Ovary (tissue), 3 donors: ENCODE data around the gene KCNJ13.

ENCODE experiments used
- CTCF ChIP-seq, 3 donors: fragments of 450-650 bp in 2 of 3; fragments of 200-600 bp in 1 of 3; IDR thresholded peaks; one replicate each; pipeline versions ENCODE4 v1.5.1 to v1.8.0; 2016 to 2022; ENCODE audit warnings: antibody characterized with exemption in 3 of 3, mild to moderate bottlenecking in 1 of 3
- EP300 ChIP-seq: sonication (generic); formaldehyde crosslinking; IDR thresholded peaks from one replicate; pipeline ENCODE4 v1.6.1; 2017; ENCODE audit warnings: antibody characterized with exemption
- donor health status: DM: no; HTN: no; CAD: no.

GRCh38 chr2:232731470-232731869, 44.9 kb downstream of the KCNJ13 start:
- TF ChIP-seq CTCF (IDR thresholded peaks at IDR 0.05) (no peak), EP300 (no peak)
